Measurements from ENCODE around the gene NMNAT3.

Gene NMNAT3

GRCh38 chr3:139517321-139518065 is 160.3 kb downstream of the NMNAT3 start:
- DNase-seq, result no peak

- DNase-seq, result no peak
Measured at GRCh38 chr3:139514741-139515140, 163.0 kb downstream of the NMNAT3 start.
